ENCODE results near the gene SEC22C.

SEC22C gene

GRCh38 chr3:42513121-42513520 is 68.6 kb downstream of the SEC22C start:
- no peak for DNase-seq (ENCODE audit: low read depth)

- DNase-seq (ENCODE audit: low read depth): no peak
Observed at GRCh38 chr3:42511736-42512135, 70.0 kb downstream of the SEC22C start.

GRCh38 chr3:42511201-42511600 is 70.6 kb downstream of the SEC22C start:
- DNase-seq (ENCODE audit: low read depth): no peak

GRCh38 chr3:42510325-42510724 is 71.4 kb downstream of the SEC22C start:
- no peak for DNase-seq (ENCODE audit: low read depth)

GRCh38 chr3:42509111-42509510 is 72.7 kb downstream of the SEC22C start:
- DNase-seq (ENCODE audit: low read depth): no peak

GRCh38 chr3:42508562-42508961 is 73.2 kb downstream of the SEC22C start:
- no peak for DNase-seq (ENCODE audit: low read depth)

GRCh38 chr3:42507761-42508335 is 73.9 kb downstream of the SEC22C start:
- no peak for DNase-seq (ENCODE audit: low read depth)

- no peak for DNase-seq (ENCODE audit: low read depth)
Observed at GRCh38 chr3:42507252-42507651, 74.5 kb downstream of the SEC22C start.

GRCh38 chr3:42505849-42506410 is 75.8 kb downstream of the SEC22C start:
- no peak for DNase-seq (ENCODE audit: low read depth)

GRCh38 chr3:42505128-42505848 is 76.5 kb downstream of the SEC22C start:
- DNase-seq (ENCODE audit: low read depth): no peak

GRCh38 chr3:42504334-42505127 is 77.2 kb downstream of the SEC22C start:
- DNase-seq (ENCODE audit: low read depth): no peak

- DNase-seq (ENCODE audit: low read depth): no peak
Observed at GRCh38 chr3:42503957-42504333, 77.8 kb downstream of the SEC22C start.

GRCh38 chr3:42503251-42503924 is 78.4 kb downstream of the SEC22C start:
- no peak for DNase-seq (ENCODE audit: low read depth)

GRCh38 chr3:42502429-42503250 is 79.1 kb downstream of the SEC22C start, which contains the start of gene VIPR1:
Gene VIPR1, plus strand, starts transcription at chr3:42502643. Its CDS starts 93 bp downstream, at chr3:42502736.
- no peak for DNase-seq (ENCODE audit: low read depth)

GRCh38 chr3:42501681-42502428 is 79.9 kb downstream of the SEC22C start:
- DNase-seq (ENCODE audit: low read depth): no peak

- DNase-seq (ENCODE audit: low read depth): no peak
Observed at GRCh38 chr3:42501321-42501680, 80.5 kb downstream of the SEC22C start.

GRCh38 chr3:42500909-42501308 is 80.9 kb downstream of the SEC22C start:
- no peak for DNase-seq (ENCODE audit: low read depth)

- DNase-seq (ENCODE audit: low read depth): no peak
Observed at GRCh38 chr3:42500091-42500490, 81.7 kb downstream of the SEC22C start.

- DNase-seq (ENCODE audit: low read depth): no peak
Observed at GRCh38 chr3:42499478-42499871, 82.3 kb downstream of the SEC22C start.

- DNase-seq (ENCODE audit: low read depth): no peak
Observed at GRCh38 chr3:42498791-42499477, 82.8 kb downstream of the SEC22C start.

Measured in non-pigmented ciliary epithelial cell (primary cell).